Erythroblast (primary cell): ENCODE data around the gene TMC7.

Experiments used
- DNase-seq, 2 experiments: peaks; one replicate each; lab custom pipeline; 2025; lab: John Stamatoyannopoulos, UW
- GATA1 ChIP-seq: IDR thresholded peaks from 2 replicates; pipeline ENCODE4 v1.6.1; 2011; ENCODE audit warnings: low read depth, mild to moderate bottlenecking, control low read depth, low read length, moderate library complexity
- POLR2A ChIP-seq: IDR thresholded peaks from 2 replicates; pipeline ENCODE4 v1.6.1; 2011; ENCODE audit warnings: mild to moderate bottlenecking, low read length

The TMC7 gene

GRCh38 chr16:19083670-19084069, 99.9 kb downstream of the TMC7 start:
- no peak for TF ChIP-seq GATA1
- no peak for TF ChIP-seq POLR2A

DNA sequence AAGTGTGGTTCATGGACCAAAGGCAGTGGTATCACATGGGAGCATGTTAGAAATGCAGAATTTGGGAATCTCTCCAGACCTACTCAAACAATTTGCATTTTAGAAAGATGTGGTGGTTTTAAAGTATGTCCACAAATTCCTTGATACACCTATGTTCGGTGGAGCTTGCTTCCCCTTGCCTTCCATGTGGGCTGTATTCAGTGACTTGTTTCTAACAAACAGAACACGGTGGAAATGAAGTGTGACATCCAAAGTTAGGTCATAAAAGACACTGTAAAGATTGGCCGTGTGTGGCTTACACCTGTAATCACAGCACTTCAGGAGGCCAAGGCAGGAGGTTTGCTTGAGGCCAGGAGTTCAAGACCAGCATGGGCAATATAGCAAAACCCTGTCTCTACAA, 100.4 kb downstream of the TMC7 start:
- TF ChIP-seq POLR2A (no peak), GATA1 (no peak)
- DNase-seq = no peak

More at GRCh38 chr16:19083670-19084069, 99.9 kb downstream of the TMC7 start:
- no peak for DNase-seq

- DNase-seq = no peak
- TF ChIP-seq GATA1 = no peak
- no peak for TF ChIP-seq POLR2A
These were observed 101.1 kb downstream of the TMC7 start for GRCh38 chr16:19084879-19085278.

DNA sequence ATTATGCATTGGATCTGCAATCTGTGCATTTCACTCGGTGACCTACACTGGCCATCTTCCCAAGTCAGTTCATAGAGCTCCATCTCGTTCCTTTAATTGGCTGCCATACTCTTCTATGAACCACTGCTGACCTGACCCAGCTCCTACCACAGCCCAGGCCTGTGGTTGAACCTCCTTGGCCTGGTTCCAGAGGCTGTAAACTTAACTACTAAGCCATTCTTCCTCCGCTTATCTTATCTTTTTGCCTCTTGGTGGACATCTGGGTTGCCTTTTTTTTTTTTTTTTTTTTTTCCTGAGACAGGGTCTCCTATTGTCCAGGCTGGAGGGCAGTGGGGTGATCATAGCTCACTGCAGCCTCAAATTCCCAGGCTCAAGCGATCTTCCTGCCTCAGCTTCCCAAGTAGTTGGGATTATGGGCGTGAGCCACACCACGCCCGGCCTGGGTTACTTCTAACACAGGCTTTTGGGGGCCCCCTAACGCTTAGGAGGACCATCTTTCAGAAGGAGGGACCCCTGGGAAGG, 102.0 kb downstream of the TMC7 start:
- no peak for TF ChIP-seq POLR2A
- no peak for TF ChIP-seq GATA1

DNA sequence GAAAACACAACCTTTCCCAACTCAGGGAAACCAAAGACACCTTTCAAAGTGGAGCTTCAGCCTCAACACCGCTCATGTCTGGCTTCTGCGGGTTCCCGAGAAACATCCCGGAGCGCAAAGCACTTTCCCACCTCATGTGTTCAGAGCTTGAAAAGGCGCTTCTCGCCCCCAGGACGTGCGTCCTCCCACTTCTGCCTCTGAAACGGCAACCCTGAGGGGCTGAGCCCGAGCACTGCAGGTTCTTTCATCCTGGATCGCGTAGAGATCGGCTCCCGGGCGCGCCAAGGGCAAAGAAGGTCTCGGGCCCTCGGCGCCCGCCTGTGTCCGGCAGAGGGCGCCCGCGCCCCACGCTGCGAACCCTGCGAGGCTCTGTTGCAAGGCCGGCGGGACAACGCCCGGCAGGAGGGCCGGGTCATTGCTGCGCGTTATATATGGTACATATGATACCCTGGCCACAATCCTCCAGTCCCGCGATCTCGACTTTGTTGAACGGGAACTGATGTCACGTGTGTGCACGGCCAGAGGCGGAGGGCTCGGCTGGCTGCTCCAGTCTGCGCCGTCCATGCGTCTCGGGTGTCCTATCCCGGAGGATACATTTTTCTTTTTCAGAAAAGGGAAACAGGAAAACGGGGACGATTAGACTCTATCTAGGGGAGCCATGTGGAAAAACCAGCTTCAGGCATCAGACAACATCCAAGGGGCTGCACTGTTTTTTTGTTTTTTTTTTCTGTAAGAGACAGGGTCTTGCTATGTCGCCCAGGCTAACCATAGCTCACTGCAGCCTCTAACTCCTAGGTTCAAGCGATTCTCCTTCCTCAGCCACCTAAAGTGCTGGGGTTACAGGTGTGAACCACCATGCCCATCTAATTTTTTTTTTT, 102.8 kb downstream of the TMC7 start:
- TF ChIP-seq GATA1 (no peak), POLR2A (no peak)
- DNase-seq = peak; percentile 87 to 90

More for the DNA sequence above, 102.0 kb downstream of the TMC7 start:
- DNase-seq = peak; percentile 61 to 86

- DNase-seq = no peak
- no peak for TF ChIP-seq GATA1
- no peak for TF ChIP-seq POLR2A
These were observed 104.7 kb downstream of the TMC7 start for GRCh38 chr16:19088341-19088916.

GRCh38 chr16:19089410-19089955, 105.7 kb downstream of the TMC7 start:
- no peak for DNase-seq
- TF ChIP-seq GATA1 (no peak), POLR2A (no peak)

- no peak for DNase-seq
- TF ChIP-seq GATA1 (no peak), POLR2A (no peak)
These were observed 107.2 kb downstream of the TMC7 start for GRCh38 chr16:19090916-19091315.

- no peak for DNase-seq
- no peak for TF ChIP-seq POLR2A
These were observed 109.1 kb downstream of the TMC7 start for GRCh38 chr16:19092653-19093410.

DNA sequence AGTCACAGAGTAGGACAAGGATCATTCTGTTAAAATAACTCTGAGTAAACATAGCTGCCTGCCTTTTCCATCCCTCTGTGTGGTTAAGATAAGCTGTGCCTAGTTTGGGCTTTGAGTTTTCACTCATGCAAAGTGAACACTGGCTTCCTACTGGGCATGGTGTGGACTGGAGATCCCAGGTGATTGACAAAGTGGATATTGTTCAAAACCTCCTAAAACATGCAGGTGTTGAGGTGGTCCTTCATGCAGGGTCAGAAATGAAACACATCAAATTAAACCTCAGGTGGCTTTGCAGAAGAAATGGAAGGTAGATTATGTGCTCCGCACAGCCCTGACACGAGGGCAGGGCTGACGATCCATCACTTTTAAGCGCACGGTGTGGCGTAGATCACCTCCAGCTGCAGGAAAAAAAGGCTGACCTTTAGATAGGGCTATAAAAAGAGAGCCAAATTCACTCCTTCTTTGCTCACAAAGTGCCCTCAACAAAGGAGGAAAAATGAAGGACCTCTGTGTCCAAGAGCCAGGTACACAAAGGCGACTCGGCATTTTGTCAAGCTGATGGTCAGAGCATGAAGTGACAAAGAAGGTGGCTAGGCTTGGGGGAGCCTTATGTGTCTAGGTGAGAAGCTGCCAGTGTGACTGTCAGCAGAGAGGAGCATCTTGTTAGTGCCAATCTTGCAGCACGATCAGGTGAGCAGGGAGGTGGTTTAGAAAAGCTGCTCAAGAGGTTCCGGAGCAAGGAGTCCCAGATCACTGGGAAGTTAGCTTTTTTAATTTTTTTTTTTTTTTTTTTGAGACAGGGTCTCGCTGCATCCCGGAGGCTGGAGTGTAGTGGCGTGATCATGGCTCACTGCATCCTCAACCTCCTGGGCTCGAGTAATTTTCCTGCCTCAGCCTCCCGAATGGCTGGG, 110.2 kb downstream of the TMC7 start:
- no peak for TF ChIP-seq POLR2A
- no peak for TF ChIP-seq GATA1

DNA sequence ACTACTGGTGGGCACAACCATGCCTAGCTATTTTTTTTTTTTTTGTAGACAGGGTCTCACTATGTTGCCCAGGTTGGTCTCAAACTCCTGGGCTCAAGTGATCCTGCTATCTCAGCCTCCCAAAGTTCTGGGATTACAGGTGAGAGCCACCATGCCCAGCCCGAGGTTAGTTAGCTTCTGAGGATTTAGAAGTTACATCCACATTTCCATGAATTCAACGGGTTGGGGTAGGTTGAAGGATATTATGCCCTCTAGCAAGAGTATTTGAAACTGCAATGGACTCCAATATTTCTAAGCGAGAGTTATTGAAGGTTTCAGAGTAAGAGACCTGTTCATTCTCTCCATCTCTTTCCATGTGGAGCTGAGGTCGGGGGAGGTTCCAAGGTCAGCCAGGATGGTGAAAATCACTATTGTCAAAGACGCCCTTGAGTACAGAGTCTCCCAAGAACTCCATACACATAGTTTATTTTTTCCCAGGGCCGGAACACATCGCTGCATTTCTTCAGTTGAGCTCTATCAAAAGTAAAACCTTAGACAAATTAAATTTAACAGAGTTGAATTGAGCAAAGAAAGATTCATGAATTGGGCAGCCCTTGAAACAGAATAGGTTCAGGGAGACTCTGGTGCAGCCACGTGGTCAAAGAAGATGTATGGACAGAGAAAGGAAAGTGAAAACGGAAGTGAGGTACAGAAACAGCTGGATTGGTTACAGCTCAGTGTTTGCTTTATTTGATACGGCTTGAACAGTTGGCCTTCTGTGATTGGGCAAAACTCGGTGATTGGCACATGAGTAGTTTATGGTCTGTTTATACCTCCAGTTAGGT, 111.0 kb downstream of the TMC7 start:
- DNase-seq = peak in 1 of 2 experiments; percentile 12
- no peak for TF ChIP-seq POLR2A
- TF ChIP-seq GATA1 = no peak

More for the DNA sequence above, 110.2 kb downstream of the TMC7 start:
- DNase-seq = no peak

- TF ChIP-seq POLR2A = no peak
- TF ChIP-seq GATA1 = no peak
- no peak for DNase-seq
These were observed 111.9 kb downstream of the TMC7 start for GRCh38 chr16:19095654-19096053.
